Mammary epithelial cell (primary cell): ENCODE data around the gene ZNF626.

ENCODE experiments used
- CTCF ChIP-seq, 2 donors: IDR thresholded peaks in 1 of 2; conservative IDR thresholded peaks in 1 of 2; 2 replicates each; pipeline ENCODE4 v1.5.1; 2011 to 2012; ENCODE audit warnings: inconsistent platforms in 2 of 2, low read length in 2 of 2, mild to moderate bottlenecking in 2 of 2, control low read depth in 1 of 2, low read depth in 1 of 2; ENCODE audit not compliant: insufficient read depth in 1 of 2; ENCODE audit errors: extremely low read depth in 1 of 2
- EZH2 ChIP-seq: IDR thresholded peaks from 2 replicates; pipeline ENCODE4 v1.6.1; 2012; ENCODE audit warnings: low read length, inconsistent platforms, borderline replicate concordance

GRCh38 chr19:20607943-20608342, 53.4 kb downstream of the ZNF626 start:
- no peak for TF ChIP-seq CTCF (conservative IDR thresholded peaks at IDR 0.05 in 1 of 2, IDR thresholded peaks at IDR 0.05 in 1 of 2; ENCODE audit: extremely low read depth in 1 of 2, insufficient read depth in 1 of 2, low read depth in 1 of 2, low read length in 2 of 2)
- TF ChIP-seq EZH2: no peak
